ENCODE measurements around the gene MEA1.
"Not testable (repeated sequence)": the region's sequence is repeated elsewhere in the genome, so short reads cannot be mapped to it uniquely, and the experiment has no call there.

Gene MEA1

DNA sequence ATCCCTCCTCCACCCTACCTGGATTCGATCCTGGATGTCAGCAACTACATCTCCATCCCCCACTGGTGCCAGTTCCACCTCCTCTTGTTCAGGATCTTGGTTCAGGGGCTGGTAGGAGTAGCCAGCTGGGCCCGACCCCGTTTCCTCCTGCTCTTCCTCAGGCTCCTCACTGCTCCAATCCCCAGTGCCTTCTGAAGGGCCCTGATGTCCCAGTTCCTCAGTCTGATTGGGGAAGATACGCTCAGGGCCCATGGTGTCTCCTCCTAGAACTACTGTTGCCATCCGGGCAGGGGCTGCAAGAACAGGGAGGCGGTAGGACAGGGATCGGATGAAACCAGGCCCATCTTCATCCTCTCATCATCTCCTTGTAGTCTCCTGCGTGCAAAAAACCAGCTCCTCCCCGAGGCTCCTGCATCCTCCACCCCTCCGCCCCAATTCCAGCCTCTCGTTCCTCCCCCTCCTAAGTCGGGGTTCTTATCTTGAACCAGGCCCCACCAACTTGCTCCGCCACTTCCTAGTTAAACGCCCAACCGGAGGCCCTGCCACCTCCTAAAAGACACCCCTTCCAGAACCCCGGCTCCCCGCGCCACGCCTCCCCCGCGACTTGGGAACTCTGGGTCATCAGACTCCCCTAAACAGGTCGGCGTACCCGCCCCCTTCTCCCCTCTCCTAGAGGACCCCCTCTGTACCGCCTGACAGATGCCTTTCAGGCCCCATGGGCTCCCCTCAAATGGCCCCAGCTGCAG is 476 bp downstream of the MEA1 start:
- DNase-seq (ENCODE audit: low read depth in 2 of 2, low spot score in 1 of 2): no peak

DNA sequence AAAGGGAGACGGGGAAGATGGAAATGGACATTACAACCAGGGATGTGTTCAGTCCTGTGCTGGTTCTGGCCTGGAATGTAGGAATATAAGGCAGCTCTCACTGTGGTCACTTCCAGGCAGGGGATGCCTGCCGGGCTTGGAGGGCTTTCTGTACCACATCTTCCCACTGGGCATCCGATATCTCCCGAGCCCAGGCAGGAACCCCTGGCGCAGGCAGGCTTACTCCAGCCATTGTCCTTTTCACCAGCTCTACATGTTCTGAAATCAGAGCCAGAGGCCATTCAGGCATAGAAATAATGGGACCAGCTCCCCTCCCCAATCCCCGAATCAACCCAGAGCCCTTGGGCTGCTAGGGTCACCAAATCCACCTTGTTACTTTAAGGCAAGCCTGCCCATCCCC is 1.4 kb downstream of the MEA1 start:
- no peak for DNase-seq (ENCODE audit: low read depth in 2 of 2, low spot score in 1 of 2)

DNA sequence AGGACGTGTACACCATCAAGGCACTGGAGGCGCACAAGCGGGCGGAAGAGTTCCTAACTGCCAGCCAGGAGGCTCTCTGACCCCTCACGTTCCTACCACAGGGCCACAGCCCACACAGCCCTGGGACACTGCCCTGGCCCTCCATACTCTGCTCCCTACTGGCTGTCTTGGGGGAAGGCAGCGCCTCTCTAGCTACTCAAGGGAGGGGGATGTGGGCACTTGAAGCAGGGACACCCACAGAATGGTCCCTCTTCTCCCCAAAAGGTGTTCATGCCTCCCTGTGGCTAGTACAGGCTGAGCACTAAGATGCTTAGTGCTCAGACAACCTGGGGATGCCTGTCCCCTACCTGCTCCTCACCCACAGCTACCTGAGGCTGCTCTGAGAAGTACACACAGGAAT is 2.5 kb downstream of the MEA1 start:
- DNase-seq (ENCODE audit: low read depth in 2 of 2, low spot score in 1 of 2): no peak

DNA sequence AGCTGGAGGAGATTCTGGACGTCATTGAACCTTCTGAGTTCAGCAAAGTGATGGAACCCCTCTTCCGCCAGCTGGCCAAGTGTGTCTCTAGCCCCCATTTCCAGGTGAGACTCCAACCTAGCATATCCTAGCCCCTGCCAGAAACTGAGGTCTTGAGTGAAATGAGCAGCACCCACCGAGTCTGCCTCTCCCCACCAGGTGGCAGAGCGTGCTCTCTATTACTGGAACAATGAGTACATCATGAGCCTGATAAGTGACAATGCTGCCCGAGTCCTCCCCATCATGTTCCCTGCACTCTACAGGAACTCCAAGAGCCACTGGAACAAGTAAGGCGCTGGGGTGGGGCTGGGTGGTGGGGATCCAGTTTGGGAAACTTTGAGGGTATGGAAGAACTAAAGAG is 4.6 kb downstream of the MEA1 start:
- no peak for DNase-seq (ENCODE audit: low read depth in 2 of 2, low spot score in 1 of 2)

DNA sequence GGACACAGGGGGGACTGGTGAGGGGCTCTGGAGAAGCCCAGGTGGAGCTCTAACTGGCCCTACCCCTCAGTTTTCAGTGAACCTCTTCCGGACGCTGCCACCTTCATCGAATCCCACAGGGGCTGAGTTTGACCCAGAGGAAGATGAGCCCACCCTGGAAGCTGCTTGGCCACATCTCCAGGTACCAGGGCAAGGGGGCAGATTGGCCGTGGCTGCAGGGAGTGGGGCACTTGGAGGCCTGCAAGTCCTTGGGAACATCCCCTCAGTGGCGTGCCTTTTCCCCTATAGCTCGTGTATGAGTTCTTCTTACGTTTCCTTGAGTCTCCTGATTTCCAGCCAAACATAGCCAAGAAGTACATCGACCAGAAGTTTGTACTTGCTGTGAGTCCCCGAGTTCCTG is 6.6 kb downstream of the MEA1 start:
- DNase-seq (ENCODE audit: low read depth in 2 of 2, low spot score in 1 of 2): no peak

DNA sequence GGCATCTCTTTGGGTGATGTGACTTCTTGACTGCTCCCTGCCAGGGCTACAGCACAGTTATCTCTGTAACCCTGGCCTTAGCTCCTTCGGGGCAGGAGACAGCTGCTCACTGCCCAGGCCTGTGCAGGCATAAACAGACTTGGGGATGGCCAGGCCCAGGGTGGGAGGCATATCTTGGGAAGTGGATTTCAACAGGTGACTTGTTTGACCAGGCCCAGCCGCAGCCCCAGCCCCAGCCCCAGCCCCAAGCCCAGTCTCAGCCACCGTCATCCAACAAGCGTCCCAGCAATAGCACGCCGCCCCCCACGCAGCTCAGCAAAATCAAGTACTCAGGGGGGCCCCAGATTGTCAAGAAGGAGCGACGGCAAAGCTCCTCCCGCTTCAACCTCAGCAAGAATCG is 7.5 kb downstream of the MEA1 start:
- DNase-seq (ENCODE audit: low read depth in 2 of 2, low spot score in 1 of 2): no peak

DNA sequence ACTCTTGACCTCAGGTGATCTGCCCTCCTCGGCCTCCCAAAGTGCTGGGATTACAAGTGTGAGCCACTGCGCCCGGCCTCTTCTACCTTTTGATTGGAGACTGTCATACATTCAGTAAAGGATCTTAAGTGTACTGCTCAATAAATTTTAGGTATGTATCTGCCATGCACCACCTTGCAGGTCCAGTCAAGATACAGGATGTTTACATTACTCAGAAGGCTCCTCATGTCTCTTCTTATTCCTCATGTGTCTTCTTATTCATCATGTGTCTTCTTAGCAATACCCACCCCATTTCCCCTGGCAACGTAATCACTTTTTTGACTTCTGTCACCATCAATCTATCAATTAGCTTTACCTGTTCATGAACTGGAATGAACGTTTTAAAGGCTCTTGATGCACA is 7.9 kb downstream of the MEA1 start:
- no peak for DNase-seq (ENCODE audit: low read depth in 2 of 2, low spot score in 1 of 2)

DNA sequence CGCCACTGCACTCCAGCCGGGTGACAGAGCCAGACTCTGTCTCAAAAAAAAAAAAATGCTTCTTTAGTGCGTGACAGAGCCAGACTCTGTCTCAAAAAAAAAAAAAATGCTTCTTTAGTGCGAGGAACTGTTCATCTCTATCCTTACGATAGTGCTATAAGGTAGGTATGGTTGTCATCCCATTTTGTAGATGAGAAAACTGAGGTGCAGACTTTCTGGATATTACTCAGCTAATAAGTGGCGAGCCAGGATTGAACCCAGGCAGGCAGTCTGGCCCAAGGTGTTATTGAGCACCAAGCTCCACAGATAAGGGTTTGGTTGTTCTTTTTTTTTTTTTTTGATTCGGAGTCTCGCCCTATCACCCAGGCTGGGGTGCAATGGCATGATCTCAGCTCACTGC is 11.9 kb downstream of the MEA1 start:
- DNase-seq (ENCODE audit: low read depth in 2 of 2, low spot score in 1 of 2): no peak

DNA sequence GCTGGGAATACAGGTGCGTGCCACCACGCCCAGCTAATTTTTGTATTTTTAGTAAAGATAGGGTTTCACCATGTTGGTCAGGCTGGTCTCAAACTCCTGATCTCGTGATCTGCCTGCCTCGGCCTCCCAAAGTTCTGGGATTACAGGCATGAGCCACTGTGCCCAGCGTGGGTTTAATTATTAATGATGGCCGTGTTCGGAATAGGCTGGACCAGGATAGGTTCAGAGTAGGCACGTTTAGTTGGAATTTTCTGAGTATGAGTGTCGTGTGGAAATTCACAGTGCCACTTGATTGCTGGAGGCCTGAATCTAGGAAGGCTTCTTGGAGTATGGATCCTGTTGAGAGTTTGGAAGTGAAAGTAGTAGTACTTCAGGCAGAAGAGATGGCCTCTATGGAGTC is 15.5 kb downstream of the MEA1 start:
- DNase-seq (ENCODE audit: low read depth in 2 of 2, low spot score in 1 of 2): not testable (repeated sequence)

DNA sequence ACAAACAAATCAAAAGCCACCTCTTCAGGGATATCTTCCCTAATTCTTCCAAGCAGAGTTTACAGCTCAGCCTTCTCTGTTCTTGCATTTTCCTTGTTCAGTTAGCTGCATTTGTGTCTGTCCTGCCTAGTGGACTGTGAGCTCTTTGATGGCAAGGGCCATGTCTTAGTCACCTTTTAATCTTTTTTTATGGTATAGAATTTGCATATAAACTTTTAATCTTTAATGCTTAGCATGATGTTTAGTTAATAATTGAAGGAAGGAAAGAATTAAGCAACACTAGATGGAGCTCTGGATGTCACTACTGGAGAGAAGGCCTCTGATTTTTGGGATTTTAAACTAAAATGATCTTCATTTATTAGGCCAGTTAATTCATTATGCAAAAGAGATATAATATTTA is 17.2 kb downstream of the MEA1 start:
- no peak for DNase-seq (ENCODE audit: low read depth in 2 of 2, low spot score in 1 of 2)

DNA sequence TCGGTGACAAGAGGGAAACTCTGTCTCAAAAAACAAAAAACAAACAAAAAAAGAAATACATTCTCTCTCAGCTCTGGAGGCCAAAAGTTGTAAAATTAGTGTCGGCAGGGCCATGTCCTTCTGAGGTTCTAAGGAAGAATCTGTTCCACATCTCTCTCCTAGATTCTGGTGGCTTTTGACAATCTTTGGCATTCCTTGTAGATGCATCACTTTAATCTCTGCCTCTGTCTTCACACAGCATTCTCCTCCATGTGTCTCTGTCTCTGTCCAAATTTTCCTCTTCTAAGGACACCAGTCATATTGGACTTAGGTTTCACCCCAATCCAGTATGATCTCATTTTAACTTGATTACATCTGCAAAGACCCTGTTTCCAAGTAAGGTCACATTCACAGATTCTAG is 20.3 kb downstream of the MEA1 start:
- DNase-seq (ENCODE audit: low read depth in 2 of 2, low spot score in 1 of 2): no peak

DNA sequence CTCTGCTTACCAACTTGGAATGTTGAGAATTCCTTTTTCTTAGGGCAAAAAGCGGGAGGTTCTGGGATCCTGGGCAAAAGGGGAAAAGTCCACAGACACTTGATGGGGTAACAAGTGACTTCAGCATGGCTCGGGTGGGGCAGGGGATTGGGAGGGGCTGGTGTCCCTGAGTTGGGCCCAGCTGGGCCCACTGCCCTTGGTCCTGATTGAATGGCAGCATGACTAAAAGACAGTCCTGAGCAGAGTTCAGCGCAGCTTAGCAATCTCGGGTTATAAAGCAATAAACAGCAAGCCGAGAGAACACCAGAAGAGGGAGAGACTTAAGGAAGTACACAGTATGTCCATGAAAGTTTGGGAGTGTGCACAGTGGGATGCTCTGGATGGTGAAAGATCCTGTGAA is 23.8 kb downstream of the MEA1 start:
- no peak for DNase-seq (ENCODE audit: low read depth in 2 of 2, low spot score in 1 of 2)

DNA sequence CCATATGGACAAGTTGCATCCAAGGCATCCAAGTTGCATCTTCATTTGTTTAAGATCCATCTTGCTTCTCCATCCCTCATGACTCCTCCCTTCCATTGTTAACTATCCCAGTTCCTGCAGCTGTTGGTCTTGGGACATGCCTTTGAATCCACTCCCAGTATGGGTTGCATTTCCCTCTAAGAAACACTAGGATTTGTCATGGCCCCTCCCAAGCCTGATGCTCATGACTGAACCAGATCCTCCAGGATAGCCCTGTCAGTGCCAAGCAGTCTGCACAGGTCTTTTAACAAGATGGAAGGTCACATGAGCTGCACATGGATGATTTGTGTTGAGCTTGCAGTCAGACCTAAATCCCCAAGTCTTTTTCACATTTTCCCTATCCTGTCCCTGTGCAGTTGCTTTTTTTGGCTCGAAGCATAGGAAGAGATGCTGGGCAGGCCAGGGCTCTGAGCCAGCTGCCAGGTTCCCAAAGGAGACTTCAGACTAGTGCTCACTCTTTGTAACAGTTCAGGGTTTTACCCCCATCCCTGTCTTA is 25.2 kb downstream of the MEA1 start:
- no peak for DNase-seq (ENCODE audit: low read depth in 2 of 2, low spot score in 1 of 2)

DNA sequence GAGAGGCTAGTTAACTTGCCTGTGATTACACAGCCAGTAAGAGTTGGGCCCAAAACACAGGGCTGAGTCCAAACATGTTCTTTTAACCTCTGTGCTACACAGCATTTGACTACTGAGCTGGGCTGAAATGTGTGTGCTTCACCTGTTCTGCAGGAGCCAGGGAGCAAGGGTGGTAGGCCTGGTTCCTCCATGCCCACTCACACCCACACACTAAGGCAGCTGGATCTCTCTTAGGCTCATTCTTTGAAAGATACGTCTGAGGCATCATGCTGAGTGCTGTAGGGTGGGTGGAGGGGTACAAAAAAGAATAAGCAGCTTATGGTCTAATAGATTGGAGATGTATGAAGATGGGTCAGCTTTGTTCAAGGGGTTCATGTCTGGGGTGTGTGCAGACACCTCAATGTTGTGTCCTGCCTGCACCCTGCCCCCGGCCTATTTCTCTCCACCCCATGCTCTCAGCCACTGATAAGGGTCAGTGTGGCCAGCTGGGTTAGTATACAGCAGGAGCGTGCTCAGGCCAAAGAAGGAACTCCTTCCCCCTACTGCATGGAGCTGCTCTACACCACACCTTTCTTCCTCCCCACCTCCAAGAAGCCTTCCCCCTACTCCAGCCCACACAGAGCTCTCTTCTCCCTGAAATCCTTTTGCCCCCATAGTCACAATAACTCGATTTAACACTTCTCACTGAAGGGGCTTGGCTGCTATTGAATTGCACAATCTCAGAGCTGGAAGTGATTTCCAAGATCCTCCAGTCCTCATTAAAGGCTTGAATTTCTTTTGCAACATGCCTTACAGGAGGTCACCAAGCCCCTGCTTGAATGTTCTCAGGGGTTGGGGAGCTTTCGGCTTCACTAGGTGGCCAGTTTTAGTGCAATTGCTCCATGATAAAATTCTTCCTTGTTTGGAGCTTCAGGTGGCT is 26.0 kb downstream of the MEA1 start:
- DNase-seq (ENCODE audit: low read depth in 2 of 2, low spot score in 1 of 2): no peak

DNA sequence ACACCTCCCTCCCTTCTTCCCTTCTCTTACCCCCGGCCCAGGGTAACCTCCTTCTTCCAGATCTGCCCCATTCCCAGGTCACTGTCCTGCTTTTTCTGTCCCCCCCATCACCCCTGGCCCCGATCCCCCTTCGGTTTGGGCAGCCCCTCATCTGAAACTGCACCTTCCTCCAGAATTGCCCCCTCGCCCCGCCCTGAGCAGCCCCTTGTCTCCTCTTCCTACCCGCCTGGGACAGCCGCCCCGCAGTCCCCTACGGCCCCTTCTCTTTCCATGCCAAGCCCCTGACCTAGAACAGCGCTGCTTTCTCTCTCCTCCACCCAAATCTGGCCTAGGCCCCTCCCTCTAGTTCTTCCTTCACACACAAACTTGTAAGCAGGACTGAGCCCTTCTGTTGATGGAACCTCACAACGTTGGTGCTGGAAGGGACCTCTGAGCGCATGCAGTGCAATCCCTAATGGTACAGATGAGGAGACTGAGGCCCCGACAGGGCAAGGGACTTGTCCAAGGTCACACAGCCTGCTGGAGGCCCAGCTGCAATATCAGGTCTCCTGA is 28.7 kb downstream of the MEA1 start:
- no peak for DNase-seq (ENCODE audit: low read depth in 2 of 2, low spot score in 1 of 2)

DNA sequence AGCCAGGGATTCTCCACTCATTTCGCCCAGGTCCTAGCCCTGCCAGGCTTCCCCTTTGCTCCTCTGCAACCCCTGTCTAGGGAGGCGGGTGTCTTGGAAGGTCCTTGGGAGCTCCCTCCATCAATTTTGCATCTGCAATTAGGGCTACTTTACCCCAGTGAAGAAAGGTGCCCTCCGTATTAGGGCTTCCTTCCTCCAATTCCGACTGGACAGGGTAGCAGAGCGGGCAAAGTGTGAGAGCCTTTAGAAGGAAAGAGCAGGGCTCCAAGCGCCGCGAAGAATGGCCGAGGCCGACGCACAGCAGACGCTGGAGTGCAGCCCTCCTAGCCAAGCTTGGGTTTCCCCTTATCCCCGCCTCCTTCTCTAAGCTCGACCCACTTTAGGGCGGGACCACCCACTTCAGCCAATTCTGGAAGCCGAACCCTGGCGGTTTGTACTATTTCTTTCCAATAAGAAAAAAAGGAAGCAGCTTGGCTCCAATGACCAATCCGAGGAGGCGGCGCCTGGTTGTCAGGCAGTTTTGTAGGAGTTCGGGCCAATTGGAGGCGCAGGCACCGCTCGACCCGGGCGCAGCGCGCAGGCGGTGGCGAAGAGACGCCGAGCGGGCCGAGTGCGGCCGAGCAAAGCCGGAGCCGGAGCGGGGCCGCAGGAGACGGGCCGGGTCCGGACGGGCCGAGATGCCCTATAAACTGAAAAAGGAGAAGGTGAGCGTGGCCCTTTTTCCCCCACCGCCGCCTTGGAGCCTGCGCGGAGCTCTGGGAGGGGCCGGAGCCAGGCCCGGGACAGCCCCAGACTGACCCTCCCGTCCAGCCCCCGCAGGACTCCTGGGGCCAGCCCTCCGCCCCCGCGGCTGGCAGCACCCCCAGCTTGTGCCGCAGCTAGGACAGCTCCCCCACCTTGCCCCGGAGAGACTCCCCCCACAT is 29.5 kb downstream of the MEA1 start, which contains the start of gene PPP2R5D:
Gene PPP2R5D (plus strand): TSS at position 570 of the 923 bp plus-strand sequence. CDS start 108 bp downstream, at position 678.
- peak; percentile 90 to 93 for DNase-seq (ENCODE audit: low read depth in 2 of 2, low spot score in 1 of 2)

DNA sequence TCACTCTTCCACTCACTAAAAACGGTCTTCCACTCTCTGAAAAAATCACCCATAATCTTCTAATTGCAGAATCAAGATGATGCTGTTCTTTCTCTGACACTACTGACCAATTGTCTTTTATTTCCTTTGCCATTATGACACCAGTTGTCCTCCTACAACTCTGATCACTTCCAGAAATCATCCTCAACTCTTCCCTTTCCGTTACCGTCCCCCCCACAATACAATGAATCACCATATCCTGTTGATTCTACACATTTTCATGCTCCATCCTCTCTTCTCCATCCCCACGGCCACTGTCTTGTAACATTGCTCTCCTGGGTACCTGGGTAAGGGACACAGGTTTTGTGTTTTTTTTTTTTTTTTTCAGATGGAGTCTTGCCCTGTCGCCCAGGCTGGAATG is 31.9 kb downstream of the MEA1 start:
- no peak for DNase-seq (ENCODE audit: low read depth in 2 of 2, low spot score in 1 of 2)

DNA sequence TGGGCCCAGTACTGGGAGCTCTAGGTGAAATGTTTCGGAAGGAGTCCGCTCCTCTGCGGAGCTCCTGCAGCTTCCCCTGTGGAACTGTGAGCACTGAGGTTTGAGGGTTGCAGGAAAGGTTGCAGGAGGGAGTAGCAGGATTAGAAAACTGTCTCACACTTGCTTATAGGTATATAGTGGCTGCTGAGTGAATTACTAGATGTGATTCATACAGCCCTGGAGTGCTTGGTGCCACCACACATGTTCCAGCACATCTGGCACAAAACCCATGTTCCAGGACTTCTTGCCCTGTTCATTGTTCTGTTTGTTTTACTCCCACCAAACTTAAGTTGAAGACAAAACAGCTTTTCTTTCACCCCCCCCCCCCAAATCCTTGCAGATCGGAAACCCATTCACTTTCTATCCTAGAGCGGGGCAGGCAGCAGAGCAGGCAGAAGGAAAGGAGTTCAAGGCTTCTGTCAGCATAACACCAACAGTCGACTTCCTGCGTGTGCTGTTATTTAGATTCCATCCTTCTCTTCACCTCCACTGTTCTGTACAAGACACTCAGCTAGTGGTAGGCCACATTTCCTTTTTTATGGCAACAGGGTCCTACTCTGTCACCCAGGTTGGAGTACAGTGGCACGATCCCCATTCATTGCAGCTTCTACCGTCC is 34.1 kb downstream of the MEA1 start:
- no peak for DNase-seq (ENCODE audit: low read depth in 2 of 2, low spot score in 1 of 2)

DNA sequence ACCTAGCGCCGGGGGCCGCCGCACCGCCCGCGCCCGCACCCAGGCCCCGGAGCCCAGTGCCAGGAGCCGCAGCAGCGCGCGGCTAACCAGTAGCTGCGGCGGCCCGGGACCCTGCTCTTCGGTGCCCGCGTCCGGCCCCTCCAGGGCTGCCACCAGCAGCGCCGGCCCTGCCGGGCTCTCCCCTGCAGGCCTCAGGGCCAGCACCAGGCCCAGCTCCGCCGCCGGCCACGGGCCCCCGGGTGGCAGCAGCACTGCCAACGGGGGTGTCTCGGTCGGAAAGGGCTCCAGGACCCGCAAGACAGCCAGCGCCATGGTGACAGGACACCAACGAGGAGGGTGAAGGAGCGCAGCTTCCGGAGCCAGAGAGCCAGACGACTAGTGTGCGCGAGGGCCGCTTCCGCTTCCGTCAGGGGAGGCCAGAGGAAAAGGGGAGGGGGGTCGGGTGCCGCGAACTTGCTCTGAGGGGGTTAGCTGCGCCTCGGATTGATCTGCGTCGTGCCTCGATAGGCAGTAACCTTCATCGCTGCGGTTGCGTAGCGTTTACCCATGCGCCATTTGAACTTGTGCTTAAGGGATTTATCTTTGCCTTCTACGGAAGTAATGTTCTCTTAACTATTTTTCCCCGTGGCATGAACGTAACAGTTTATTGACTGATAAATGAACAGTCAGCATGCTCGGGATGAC is 34.8 kb downstream of the MEA1 start, which contains the start of gene PEX6:
Gene PEX6 (minus strand): TSS at position 343 of the 684 bp plus-strand sequence. CDS start 31 bp downstream, at position 312.
- DNase-seq (ENCODE audit: low read depth in 2 of 2, low spot score in 1 of 2): peak; percentile 76 to 87

DNA sequence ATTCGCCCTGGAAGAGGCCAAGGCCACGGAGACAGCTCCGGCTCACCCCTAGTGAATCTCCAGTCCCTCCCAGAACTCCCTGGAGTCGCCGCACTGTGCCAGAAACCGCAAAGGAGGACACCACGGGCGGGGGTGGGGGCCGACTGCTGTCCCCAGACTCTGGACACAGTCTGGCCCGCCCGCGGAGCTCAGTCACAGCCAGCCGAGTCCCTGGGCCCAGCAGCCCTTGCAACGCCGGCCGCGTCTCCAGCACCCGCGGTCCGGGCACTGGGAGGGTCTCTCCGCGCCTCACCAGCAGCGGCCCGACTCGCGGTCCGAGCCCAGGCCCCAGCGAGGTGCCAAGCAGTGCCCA is 35.3 kb downstream of the MEA1 start:
- DNase-seq (ENCODE audit: low read depth in 2 of 2, low spot score in 1 of 2): no peak
